ENCODE data around the gene CRADD. TPM values are rescaled to one million over a fixed set of nuclear protein-coding genes. Genes with fewer than 3 reads are reported as not detected.

Gene CRADD
- total RNA-seq, 4 donors from 2014 or later: 51.0 to 86.3 (median 56.6) TPM

GRCh38 chr12:93772003-93772700 is 95.0 kb downstream of the CRADD start:
- WGBS, 2 donors: 83 to 91% methylated on average over 3 of the region's 3 CpGs
- Histone ChIP-seq H3K4me3 (no peak overlapping the region), H3K9me3 (no peaks in the 10 kb centered on the region), H3K27me3 (no peaks in the 10 kb centered on the region), H3K27ac (peak overlapping the region in 1 of 4 donors; percentile 17), H3K4me1 (peaks cover 0 to 49% (median 11%) of the 10 kb centered on the region in 4 donors), H3K36me3 (no peaks in the 10 kb centered on the region)
- no peak for DNase-seq (ENCODE audit: low spot score in 2 of 2)
- TF ChIP-seq CTCF (IDR thresholded peaks at IDR 0.05) (no peak), POLR2A (IDR thresholded peaks at IDR 0.05) (no peak), EP300 (IDR thresholded peaks at IDR 0.05) (no peak)

GRCh38 chr12:93773122-93773871 is 96.1 kb downstream of the CRADD start:
- no peak for TF ChIP-seq CTCF (IDR thresholded peaks at IDR 0.05)
- TF ChIP-seq EP300 (IDR thresholded peaks at IDR 0.05): no peak
- TF ChIP-seq POLR2A (IDR thresholded peaks at IDR 0.05): no peak
- Histone ChIP-seq H3K27me3 (no peaks in the 10 kb centered on the region), H3K27ac (peak overlapping the region in 1 of 4 donors; percentile 17), H3K36me3 (no peaks in the 10 kb centered on the region), H3K4me3 (no peak overlapping the region), H3K4me1 (peaks cover 0 to 49% (median 16%) of the 10 kb centered on the region in 4 donors), H3K9me3 (no peaks in the 10 kb centered on the region)
- no peak for DNase-seq (ENCODE audit: low spot score in 2 of 2)
- 49 to 60% methylated on average over 5 of the region's 5 CpGs for WGBS, 2 donors

DNA sequence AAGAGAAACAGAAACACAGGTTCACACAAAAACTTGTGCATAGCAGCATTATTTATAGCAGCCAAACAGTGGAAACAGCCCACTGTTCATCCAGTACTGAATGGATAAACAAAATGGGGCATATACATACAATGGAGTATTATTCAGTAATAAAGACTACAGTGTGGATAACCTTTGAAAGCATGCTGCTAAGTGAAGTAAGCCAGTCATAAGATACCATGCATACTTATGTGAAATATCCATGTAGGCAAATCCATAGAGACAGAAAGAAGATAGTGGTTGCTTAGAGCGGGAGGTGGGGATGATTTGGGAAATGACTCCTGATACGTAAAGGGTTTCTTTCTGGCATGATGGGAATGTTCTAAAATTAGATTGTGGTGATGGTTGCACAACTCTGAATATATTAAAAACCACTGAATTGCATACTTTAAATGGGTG is 99.4 kb downstream of the CRADD start:
- Histone ChIP-seq H3K4me3 (peak overlapping the region in 1 of 4 donors; percentile 1), H3K27ac (peak overlapping the region; percentile 71 to 93 (median 83)), H3K27me3 (no peaks in the 10 kb centered on the region), H3K36me3 (no peaks in the 10 kb centered on the region), H3K4me1 (peaks cover 0 to 62% (median 25%) of the 10 kb centered on the region in 4 donors), H3K9me3 (no peaks in the 10 kb centered on the region)
- WGBS, 2 donors: 35 to 39% methylated on average over 2 of the region's 2 CpGs
- no peak for DNase-seq (ENCODE audit: low spot score in 2 of 2)
- TF ChIP-seq POLR2A (IDR thresholded peaks at IDR 0.05): no peak
- TF ChIP-seq CTCF (IDR thresholded peaks at IDR 0.05): no peak
- TF ChIP-seq EP300 (IDR thresholded peaks at IDR 0.05): peak in 1 of 2 donors; percentile 66

DNA sequence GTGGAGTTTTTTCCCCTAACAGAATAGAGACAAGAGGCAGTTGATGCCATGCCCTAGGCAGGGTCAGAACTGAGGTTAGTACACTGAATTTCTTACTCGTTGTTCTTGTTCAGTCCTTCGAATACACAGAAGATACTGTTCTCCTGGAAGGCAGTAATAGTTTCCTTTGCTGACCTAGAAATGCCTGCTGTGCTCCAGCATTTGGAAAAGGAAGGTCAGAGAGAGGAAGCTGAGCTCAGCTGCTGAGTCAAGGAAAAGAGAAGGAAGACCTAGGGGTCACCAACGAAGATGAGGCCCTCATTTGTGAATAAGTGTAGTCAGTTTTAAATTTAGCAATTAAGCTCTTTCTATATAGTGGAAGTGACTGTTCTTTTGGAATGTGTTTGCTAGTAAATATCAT is 100.1 kb downstream of the CRADD start:
- H3K4me3 ChIP-seq: no peak overlapping the region
- 1 to 3% methylated on average over 3 of the region's 3 CpGs for WGBS, 2 donors
- peak overlapping the region; percentile 71 to 93 (median 83) for H3K27ac ChIP-seq
- TF ChIP-seq POLR2A (IDR thresholded peaks at IDR 0.05) (peak in 1 of 2 donors; percentile 9), CTCF (IDR thresholded peaks at IDR 0.05) (no peak), EP300 (IDR thresholded peaks at IDR 0.05) (peak in 1 of 2 donors; percentile 90)
- H3K4me1 ChIP-seq: peaks cover 0 to 62% (median 25%) of the 10 kb centered on the region in 4 donors
- no peaks in the 10 kb centered on the region for H3K36me3 ChIP-seq
- no peaks in the 10 kb centered on the region for H3K27me3 ChIP-seq
- no peaks in the 10 kb centered on the region for H3K9me3 ChIP-seq
- peak in 1 of 2 donors; percentile 43 for DNase-seq (ENCODE audit: low spot score in 2 of 2)

GRCh38 chr12:93778306-93778705 is 101.1 kb downstream of the CRADD start:
- Histone ChIP-seq H3K27me3 (no peaks in the 10 kb centered on the region), H3K36me3 (no peaks in the 10 kb centered on the region), H3K4me3 (no peak overlapping the region), H3K4me1 (peaks cover 0 to 60% (median 25%) of the 10 kb centered on the region in 4 donors), H3K27ac (peak overlapping the region; percentile 71 to 93 (median 83)), H3K9me3 (no peaks in the 10 kb centered on the region)
- TF ChIP-seq EP300 (IDR thresholded peaks at IDR 0.05): peak in 1 of 2 donors; percentile 42
- no peak for TF ChIP-seq POLR2A (IDR thresholded peaks at IDR 0.05)
- peak in 1 of 5 experiments; percentile 17 for TF ChIP-seq CTCF (IDR thresholded peaks at IDR 0.05)
- no peak for DNase-seq (ENCODE audit: low spot score in 2 of 2)
- 18 to 22% methylated on average over 5 of the region's 5 CpGs for WGBS, 2 donors
